ENCODE data around the gene MEPCE. TPM values are rescaled to one million over a fixed set of nuclear protein-coding genes. Genes with fewer than 3 reads are reported as not detected.

The MEPCE gene
- total and polyA plus RNA-seq, 2 experiments from 2014 or later = 15.8 to 23.1 TPM

GRCh38 chr7:100428199-100428966 lies 1.2 kb upstream of the MEPCE start, which contains the start of gene ZCWPW1:
ZCWPW1 (minus strand) TSS chr7:100428703; CDS start chr7:100420649, 8,054 bp downstream.
- Histone ChIP-seq H3K4me3 (peak within 1 kb of the TSS; percentile 36), H2AFZ (peak within 1 kb of the TSS; percentile 70), H3K36me3 (replicated peaks; ENCODE audit: insufficient read depth, low read depth) (no peaks in the 10 kb centered on the region), H3K79me2 (peaks cover 31% of the 10 kb centered on the region), H3K9me2 (replicated peaks; ENCODE audit: insufficient read depth) (no peaks in the 10 kb centered on the region), H3K27ac (peak within 1 kb of the TSS; percentile 98), H3K9me3 (ENCODE audit: low read depth) (no peaks in the 10 kb centered on the region), H3K4me1 (ENCODE audit: insufficient read depth) (peaks cover 22% of the 10 kb centered on the region), H3K4me2 (peak within 1 kb of the TSS; percentile 75), H3K27me3 (no peaks in the 10 kb centered on the region), H4K20me1 (ENCODE audit: insufficient read depth, poor library complexity, severe bottlenecking) (peaks cover 3% of the 10 kb centered on the region)
- DNase-seq (ENCODE audit: low spot score) = peak; percentile 96
- TF ChIP-seq EZH2phosphoT487 (IDR thresholded peaks at IDR 0.05; ENCODE audit: low read depth, severe bottlenecking, unreplicated experiment) (no peak), EZH2 (IDR thresholded peaks at IDR 0.05; ENCODE audit: borderline replicate concordance) (no peak), CTCF (IDR thresholded peaks at IDR 0.05; ENCODE audit: poor library complexity) (no peak)
- 2% methylated on average over 66 of the region's 66 CpGs for WGBS (ENCODE audit: low lambda C conversion rate, missing lambda C conversion rate)

- no peaks in the 10 kb centered on the region for H3K27me3 ChIP-seq
- H3K9me2 ChIP-seq (replicated peaks; ENCODE audit: insufficient read depth) = no peaks in the 10 kb centered on the region
- WGBS (ENCODE audit: low lambda C conversion rate, missing lambda C conversion rate) = 0% methylated on average over 18 of the region's 40 CpGs
- H2AFZ ChIP-seq = no peak overlapping the region
- H3K36me3 ChIP-seq (replicated peaks; ENCODE audit: insufficient read depth, low read depth) = no peaks in the 10 kb centered on the region
- peaks cover 37% of the 10 kb centered on the region for H3K79me2 ChIP-seq
- no peaks in the 10 kb centered on the region for H3K9me3 ChIP-seq (ENCODE audit: low read depth)
- peaks cover 22% of the 10 kb centered on the region for H3K4me1 ChIP-seq (ENCODE audit: insufficient read depth)
- H3K4me2 ChIP-seq = peak overlapping the region; percentile 75
- DNase-seq (ENCODE audit: low spot score) = peak; percentile 100
- H4K20me1 ChIP-seq (ENCODE audit: insufficient read depth, poor library complexity, severe bottlenecking) = peaks cover 3% of the 10 kb centered on the region
- TF ChIP-seq EZH2 (IDR thresholded peaks at IDR 0.05; ENCODE audit: borderline replicate concordance) = no peak
- TF ChIP-seq CTCF (IDR thresholded peaks at IDR 0.05; ENCODE audit: poor library complexity) = no peak
- TF ChIP-seq EZH2phosphoT487 (IDR thresholded peaks at IDR 0.05; ENCODE audit: low read depth, severe bottlenecking, unreplicated experiment) = no peak
- peak overlapping the region; percentile 36 for H3K4me3 ChIP-seq
- H3K27ac ChIP-seq = peak overlapping the region; percentile 98
Measured at GRCh38 chr7:100428967-100429636, 529 bp upstream of the MEPCE start.

- Histone ChIP-seq H3K79me2 (peaks cover 53% of the 10 kb centered on the region), H3K4me1 (ENCODE audit: insufficient read depth) (peaks cover 35% of the 10 kb centered on the region), H2AFZ (no peak overlapping the region), H3K4me3 (peak overlapping the region; percentile 50), H3K9me3 (ENCODE audit: low read depth) (no peaks in the 10 kb centered on the region), H3K4me2 (peak overlapping the region; percentile 74), H3K27me3 (no peaks in the 10 kb centered on the region), H3K27ac (peak overlapping the region; percentile 98), H4K20me1 (ENCODE audit: insufficient read depth, poor library complexity, severe bottlenecking) (peaks cover 3% of the 10 kb centered on the region), H3K36me3 (replicated peaks; ENCODE audit: insufficient read depth, low read depth) (no peaks in the 10 kb centered on the region), H3K9me2 (replicated peaks; ENCODE audit: insufficient read depth) (no peaks in the 10 kb centered on the region)
- no peak for DNase-seq (ENCODE audit: low spot score)
- 51% methylated on average over 22 of the region's 31 CpGs for WGBS (ENCODE audit: low lambda C conversion rate, missing lambda C conversion rate)
- TF ChIP-seq CTCF (IDR thresholded peaks at IDR 0.05; ENCODE audit: poor library complexity) = no peak
- TF ChIP-seq EZH2 (IDR thresholded peaks at IDR 0.05; ENCODE audit: borderline replicate concordance) = no peak
- no peak for TF ChIP-seq EZH2phosphoT487 (IDR thresholded peaks at IDR 0.05; ENCODE audit: low read depth, severe bottlenecking, unreplicated experiment)
Measured at GRCh38 chr7:100430493-100431285, 1.1 kb downstream of the MEPCE start.

Data from hepatocyte (in vitro differentiated cells).